Stimulated activated CD8-positive, alpha-beta memory T cell treated with anti-CD3 and anti-CD28 coated beads, Interleukin-7, amount 100 ng/mL, for 24 hours (primary cell): ENCODE results near the gene SEMA5B.

Source experiments
- DNase-seq: peaks from one replicate; pipeline ENCODE4 v3.0.0-alpha.2; 2020; ENCODE audit warnings: low read depth

Gene SEMA5B, protein sequence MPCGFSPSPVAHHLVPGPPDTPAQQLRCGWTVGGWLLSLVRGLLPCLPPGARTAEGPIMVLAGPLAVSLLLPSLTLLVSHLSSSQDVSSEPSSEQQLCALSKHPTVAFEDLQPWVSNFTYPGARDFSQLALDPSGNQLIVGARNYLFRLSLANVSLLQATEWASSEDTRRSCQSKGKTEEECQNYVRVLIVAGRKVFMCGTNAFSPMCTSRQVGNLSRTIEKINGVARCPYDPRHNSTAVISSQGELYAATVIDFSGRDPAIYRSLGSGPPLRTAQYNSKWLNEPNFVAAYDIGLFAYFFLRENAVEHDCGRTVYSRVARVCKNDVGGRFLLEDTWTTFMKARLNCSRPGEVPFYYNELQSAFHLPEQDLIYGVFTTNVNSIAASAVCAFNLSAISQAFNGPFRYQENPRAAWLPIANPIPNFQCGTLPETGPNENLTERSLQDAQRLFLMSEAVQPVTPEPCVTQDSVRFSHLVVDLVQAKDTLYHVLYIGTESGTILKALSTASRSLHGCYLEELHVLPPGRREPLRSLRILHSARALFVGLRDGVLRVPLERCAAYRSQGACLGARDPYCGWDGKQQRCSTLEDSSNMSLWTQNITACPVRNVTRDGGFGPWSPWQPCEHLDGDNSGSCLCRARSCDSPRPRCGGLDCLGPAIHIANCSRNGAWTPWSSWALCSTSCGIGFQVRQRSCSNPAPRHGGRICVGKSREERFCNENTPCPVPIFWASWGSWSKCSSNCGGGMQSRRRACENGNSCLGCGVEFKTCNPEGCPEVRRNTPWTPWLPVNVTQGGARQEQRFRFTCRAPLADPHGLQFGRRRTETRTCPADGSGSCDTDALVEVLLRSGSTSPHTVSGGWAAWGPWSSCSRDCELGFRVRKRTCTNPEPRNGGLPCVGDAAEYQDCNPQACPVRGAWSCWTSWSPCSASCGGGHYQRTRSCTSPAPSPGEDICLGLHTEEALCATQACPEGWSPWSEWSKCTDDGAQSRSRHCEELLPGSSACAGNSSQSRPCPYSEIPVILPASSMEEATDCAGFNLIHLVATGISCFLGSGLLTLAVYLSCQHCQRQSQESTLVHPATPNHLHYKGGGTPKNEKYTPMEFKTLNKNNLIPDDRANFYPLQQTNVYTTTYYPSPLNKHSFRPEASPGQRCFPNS

DNA sequence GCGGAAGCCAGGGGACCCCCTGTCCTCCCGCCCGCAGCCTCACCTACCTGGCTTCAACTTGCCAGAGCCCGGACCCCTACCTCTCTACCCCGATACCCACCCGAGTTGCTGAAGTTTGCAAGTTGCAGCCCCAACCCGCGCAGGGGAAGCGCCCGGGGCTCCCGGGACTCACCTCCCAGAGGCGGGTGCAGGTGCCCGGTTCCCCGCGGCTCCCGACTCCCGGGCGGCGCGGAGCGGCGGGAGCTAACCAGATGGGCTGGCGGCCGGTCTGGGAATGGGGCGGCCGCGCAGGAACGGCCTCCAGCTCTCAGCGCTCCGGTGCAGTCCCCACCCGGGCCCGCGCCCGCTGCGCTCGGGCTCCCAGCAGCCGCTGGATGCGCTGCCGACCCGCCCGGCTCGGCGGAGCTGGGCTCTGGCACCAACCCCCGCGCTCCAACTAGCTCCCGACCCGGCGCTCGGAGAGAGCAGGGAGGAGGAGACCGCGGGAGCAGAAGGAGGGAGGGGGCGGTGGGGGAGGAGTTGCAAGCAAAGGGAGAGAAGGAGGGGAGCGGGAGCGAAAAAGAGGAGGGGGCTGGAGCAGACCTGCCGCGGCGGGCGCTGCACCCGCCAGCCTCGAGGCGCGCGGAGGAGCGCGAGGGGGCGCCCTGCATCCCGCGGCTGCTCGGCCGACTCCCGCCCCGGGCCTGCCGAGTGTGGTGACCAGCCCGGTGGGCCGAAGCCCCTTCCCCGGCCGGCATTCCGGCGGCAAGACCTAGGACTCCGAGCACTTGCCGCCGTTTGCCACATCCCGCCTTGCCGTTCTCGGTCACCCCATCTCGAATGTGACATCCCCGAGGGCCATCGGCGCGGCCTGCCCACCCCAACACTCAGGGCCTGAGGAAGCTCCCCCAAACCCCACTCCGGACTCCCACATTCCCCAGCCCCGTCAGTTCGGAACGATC lies at the start of gene SEMA5B:
Gene SEMA5B (minus strand): TSS at position 472 of the 941 bp plus-strand sequence. CDS start 66,500 bp downstream, outside the sequence.
- no peak for DNase-seq

DNA sequence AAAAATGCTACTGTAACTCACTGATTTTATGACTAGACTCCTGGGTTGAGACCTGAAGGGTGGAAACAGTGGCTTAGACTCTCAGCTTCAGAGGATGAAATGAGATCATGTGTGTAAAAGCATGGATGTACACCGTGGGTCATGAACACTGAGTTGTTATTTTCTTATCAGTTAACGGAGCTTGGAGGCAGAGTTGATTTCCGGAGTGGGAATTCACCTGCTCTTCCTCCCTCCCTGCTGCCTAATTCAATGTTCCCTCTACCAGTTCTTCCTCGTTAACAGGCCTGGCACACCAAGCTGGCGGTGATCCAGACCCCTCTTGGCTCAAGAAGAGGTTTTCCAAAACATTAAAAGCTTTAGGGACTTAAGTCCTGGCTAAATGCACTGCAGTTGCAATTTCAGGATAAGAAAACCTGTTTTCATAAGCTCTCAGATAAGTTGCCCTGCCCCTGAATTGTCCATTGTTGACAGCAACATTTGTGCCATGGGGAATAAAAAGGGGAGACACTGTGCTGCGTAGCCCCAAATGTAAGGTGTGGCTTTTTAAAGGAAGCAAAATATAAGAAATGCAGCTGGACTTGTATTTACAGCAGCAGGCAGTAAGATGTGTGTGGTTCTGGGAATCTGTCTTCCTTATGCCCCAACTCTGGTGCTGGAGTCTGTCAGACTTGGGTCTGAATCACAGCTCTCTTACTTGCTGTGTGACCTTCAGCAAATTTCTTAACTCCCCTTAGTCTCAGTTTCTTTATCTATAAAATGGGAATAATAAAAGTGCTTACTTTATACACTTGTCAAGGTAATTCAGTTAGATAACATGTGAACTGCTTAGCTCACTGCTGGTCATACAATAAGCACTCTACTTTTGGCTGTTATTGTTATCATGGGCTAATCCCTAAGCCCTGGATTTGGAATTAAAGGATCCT lies 49.2 kb upstream of the SEMA5B start:
- no peak for DNase-seq

DNA sequence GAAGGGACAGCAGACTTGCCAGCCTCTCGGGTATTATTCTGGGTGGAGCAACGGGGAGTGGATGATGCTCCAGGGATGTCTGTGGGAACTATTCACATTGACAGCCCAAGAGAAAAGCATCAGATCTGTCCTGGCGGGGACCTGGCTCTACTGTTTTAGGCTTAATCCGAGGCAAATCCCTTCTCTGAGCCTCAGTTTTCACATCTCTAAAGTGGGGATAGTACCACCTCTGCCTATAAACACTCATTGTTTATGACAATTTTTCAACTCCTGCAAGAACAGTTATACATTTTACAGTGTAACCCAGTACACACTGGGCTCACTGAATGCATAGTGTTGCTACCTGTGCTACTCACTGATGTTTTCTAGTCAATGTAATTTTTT lies 48.5 kb upstream of the SEMA5B start:
- DNase-seq: no peak

DNA sequence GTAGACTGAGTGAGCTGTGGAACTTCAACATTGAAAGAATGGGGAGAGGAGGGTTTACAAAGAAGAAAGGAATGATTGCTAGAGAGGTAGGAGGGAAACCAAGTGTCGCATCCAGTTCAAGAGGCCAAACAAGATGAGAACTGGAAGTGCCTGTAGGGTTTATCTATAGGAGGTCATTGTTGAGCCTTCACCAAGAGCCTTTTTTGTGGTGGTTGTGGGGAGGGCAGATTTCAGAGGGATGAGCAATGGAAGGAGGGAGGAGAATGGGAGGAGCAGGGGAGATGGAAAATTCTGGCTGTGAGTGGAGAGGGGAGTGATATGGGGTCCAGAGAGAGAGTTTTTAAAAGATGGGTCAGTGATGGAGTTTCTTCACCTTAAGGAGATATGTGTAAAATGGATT lies 47.8 kb upstream of the SEMA5B start:
- no peak for DNase-seq

DNA sequence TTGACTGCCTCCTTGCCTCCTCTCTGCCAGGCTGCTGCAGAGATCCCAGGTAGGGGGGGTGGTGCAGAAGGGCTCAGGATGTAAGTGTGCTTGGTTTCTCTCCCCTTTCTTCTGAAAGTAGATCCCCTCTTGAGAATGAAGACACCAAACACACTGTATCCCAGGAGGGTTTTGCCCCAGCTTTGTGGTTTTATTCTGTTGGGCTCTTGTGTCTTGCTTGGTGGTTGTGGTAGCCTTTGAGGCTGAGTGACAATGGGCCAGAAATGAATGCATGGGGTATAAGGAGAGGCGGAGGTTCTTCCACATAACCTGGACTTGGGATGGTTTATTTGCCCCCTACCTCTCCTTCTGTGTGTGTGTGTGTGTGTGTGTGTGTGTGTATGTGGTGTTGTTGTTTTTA lies 45.0 kb upstream of the SEMA5B start:
- no peak for DNase-seq

DNA sequence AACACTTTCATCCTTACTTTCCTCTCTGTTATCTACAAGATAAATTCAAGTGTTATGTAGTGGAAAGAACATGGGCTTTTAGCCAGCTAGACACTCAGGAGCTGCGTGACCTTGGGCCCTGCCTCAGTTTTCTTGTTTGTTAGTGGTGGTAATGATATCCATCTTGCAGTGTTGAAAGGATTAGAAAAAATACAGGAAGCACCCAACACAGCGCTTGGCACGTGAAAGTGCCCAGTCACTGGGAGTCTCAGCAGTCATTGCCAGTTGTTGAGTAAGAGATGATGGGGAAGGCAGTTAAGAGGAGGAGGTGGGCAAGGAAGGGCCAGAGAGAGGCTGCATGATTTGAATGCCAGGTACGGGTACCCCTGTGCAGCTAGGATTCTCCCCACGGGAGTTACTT lies 44.6 kb upstream of the SEMA5B start:
- no peak for DNase-seq

DNA sequence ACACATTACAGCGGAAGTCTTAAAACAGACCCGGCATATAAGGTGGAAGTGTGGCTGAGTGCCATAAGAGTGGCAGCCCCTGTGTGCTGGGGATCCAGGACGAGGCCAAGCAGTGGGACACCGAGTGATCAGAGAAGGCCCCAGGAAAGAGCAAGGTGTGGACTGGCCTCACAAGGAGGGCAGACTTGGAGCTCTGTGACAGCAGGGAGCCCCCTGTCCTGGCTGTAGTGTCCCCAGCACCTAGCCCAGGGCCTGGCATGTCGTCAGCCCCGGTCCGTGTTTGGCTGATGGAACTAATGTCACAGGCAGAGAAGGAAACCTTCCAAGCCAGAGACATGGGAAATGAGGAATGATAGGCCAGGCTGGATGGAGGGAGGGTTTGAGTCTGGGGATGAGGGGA lies 44.0 kb upstream of the SEMA5B start:
- DNase-seq: no peak

DNA sequence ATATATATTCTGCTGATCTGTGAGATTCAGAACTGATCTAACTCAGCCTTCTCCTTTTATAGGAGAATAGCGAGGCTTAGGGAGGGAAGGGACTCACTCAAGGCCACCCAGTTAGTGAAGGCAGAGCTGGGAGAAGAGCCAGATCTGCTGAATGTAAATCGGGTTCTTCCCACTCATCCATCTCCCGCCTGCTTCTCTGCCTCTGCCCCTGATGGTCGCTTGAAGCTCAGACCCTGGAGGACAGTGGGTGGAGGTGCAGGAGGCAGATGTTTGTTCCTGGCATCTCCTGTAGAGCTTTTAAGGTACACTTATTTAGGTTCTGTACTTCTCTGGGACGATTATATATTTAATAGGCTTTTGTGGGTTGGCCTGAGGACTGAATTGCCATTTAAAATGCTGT lies 43.6 kb upstream of the SEMA5B start:
- no peak for DNase-seq

DNA sequence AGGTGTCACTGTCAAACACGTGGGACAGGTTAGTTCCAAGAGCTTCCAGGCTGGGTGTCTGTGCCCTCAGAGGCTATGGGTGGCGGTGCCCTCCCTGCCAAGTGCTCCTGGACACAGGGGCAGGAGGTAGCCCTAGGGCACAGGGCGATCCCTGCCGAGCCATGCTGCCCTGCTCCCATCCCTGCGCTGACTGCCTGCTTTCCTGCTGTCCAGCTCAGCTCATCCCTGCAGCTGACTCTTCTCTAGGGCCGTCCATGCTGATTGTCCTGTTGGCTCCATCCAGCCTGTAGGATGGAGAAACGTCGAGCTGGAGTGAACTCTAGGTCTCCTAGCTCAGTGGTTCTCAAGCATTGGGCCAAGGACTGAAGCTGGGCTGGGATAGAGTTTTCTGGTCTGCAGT lies 42.9 kb upstream of the SEMA5B start:
- no peak for DNase-seq

DNA sequence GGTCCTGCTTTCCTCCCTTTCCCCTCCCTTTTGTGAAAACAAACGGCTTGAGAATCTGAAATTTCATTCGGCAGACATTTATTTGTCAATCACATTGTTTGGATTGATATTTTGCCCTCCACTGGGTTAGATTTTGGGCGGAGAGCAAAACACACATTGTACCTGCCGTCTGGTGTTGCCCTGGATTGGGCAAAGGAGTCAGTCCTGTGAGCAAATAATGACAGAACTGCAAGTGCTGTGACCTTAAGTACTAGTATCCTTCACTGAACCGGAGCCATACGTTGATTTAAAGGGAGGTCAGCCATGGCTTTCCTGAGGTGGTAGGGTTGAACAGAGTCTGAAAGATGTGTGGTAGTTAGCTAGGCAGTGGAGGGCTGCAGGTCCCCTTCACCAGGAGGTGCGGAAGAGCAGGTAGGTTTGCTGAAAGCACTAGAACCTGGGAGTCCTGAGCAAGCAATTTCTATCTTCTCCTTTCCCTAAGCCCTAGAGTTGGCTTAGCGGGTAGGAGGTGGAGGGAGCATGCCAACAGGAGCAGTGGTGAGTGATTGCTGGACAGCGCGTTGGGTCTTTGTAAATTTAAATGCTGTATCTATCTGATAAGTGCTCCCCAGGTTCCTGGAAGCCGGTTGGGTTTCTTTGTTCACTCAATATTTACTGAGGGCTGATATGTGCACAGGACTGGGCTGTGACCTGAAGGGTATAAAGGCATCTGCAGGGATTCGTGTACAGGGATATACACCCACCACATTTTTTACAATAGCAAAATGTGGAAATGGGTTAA lies 41.2 kb upstream of the SEMA5B start:
- no peak for DNase-seq

DNA sequence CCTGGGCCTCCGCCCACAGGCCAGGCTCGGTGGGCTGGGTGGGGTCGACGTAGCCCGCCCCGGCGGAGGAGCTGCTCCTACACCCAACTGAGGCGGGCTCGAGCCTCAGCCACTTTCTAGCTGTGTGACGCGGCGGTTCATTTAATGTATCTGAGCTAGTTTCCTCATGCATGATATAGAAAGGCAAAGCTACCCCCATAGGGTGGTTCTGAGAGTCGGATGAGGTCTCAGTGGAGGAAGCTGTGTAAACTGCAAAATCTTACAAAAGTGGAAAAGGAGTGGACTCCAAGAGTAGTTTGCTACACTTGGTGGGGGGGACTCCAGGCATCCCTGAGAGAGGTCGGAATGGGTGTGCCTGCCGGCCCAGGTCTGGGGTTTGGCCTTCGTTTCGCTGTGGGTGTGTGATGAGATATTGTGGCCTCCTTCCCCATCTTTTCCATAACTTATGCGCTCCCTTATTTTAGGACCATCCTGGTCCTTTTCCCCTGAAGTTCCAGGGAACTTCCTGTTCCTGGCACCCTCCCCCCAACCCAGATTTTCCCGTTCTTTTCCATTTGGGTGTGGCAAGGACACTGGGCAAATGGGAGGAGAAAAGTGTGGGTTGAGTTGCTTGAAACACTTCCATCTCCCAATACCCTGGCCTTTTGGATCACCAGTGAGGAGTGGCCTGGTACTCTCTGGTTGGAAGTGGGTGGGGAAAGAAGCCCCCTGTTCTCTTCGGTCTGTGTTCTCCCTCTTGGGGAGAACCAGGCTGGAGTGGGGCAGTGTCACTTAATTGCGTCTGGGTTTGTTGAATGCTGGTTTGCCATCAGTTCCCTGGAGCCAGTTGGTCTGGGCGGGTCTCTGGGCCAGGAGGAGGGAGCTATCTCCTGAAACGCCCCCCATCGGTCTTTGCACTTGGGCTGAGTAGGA lies 40.4 kb upstream of the SEMA5B start:
- no peak for DNase-seq

DNA sequence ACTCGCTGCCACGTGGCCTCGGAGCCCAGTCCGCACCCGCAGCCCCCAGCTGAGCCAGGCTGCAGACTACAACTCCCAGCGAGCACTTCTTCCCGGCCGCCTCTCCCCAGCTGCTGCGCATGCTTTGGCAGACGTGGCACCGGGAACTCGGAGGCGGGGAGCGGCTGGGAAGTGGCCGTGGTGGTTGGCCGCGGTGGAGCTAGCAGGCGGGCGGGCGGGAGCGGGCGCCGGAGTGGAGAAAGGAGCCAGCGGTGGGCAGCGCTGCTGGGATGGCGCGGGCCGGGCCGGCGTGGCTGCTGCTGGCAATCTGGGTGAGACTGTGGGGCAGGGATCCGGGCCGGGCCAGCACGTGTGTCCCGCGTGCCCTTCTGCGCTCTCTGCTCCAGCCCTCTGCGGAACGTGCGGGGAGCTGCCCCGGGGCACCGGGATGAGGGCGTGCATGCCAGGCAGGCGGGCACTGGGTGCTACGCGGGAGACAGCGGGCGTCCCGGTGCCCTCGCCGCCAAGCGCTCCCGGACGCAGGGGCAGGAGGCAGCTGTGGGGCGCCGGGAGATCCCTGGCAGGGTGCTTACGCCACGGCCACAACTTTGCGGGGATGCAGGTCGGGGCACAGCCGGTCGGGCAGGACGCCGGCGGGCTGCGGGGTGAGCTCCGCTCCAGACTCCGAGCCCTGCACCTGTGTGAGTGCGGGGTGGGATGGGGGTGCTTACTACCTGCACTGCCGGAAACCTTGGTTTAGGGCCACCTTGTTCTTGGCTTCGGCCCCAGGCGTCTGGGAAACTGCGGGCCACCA lies 39.5 kb upstream of the SEMA5B start, which contains the start of gene PDIA5:
Gene PDIA5 (plus strand): TSS at position 130 of the 793 bp plus-strand sequence. CDS start 140 bp downstream, at position 270.
- peak; percentile 63 for DNase-seq

DNA sequence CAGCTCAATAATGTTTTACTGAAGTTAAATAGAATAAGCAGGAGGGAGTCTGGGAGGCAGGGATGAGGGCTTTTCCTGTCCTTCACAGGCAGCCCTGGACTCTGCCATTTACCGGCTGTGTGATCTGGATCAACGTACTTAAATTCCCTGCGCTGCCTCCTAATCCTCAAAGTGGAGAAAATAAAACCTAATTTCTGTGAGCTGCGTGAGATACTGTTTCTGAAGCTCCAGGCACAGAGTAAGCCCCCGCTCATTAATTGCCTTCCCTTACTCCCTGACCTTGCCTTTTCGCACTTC lies 39.0 kb upstream of the SEMA5B start:
- DNase-seq: no peak

DNA sequence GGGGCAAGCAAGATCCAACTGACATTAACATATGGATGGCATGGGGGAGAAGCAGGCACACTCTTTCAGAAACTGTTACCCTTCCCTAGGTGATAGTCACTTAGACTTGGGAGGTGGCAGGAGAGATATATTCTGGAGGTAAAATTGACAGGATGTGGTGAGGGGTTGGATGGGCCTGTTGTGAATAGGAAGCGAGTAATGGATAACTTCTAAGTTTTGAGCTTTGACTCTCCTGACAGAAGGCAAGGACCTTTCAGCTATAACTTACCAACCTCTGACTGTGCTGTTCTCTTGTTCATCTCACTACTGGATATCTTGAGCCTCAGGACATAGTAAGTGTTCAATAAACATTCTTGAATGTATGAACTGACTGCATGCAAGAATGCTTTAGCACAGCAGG lies 37.4 kb upstream of the SEMA5B start:
- DNase-seq: no peak

DNA sequence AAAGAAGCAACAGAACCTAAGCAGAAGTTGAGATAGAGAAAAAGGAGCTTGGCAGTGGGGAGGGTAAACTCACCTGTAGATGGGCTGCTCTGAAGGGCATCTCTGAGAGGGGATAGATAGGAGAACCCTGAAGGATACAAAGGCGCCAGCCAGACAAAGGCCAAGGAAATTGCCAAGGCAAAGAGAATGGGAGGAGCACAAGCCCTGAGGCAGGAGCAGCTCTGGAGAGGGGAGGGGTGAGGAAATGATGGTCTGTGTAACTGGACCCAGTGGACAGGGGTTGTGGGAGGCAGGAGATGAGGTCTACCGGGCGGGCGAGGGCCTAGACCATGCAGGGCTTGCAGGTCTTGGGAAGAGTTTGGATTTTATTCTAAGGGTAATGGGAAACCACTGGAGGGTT lies 36.9 kb upstream of the SEMA5B start:
- no peak for DNase-seq

DNA sequence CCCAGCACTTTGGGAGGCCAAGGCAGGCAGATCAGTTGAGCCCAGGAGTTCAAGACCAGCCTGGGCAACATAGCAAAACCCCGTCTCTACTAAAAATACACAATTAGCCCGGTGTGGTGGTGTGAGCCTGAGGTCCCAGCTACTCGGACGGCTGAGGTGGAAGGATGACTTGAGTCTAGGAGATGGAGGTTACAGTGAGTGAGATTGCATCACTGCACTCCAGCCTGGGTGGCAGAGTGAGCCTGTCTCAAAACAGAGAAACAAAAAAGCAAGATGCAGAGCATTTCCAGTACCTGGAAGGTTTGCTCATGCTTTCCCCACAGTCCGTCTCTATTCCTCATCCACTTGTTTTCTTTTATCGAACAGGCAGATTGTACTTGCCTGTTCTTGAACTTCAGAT lies 35.5 kb upstream of the SEMA5B start:
- DNase-seq: no peak

DNA sequence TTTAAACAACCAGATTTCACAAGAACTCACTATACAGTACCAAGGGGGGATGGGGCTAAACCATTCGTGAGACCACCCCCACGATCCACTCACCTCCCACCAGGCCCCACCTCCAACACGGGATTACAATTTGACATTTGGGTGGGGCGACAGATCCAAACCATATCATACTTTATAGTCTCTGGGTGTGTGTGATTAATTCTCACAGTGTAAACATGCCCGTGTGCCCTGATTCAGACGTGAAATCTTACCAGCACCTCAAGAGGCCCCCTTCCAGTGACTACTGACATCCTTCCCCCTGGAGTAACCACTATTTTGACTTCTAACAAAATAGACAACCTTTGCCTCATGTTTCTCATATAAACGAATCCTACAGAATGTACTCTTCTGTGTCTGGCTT lies 34.3 kb upstream of the SEMA5B start:
- DNase-seq: no peak

DNA sequence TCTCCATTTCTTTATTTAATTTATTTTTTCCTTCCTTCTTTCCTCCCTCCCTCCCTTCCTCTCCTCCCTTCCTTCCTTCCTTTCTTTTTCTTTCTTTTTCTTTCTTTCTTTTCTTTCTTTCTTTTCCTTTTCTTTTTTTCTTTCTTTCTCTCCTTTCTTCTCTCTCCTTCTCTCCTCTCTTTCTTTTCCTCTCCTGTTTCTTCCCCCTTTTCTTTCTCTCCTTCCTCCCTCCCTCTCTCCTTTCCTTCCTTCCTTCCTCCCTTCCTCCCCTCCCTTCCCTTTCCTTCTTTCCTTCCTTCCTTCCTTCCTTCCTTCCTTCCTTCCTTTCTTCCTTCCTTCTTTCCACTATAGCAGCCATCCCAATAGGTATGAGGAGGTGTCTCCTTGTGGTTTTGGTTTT lies 32.5 kb upstream of the SEMA5B start:
- DNase-seq: no peak
